Ascending aorta (tissue), 2 donors: ENCODE measurements around the gene SPDYA. TPM values are rescaled to one million over a fixed set of nuclear protein-coding genes. Genes with fewer than 3 reads are reported as not detected.

Experiments
- DNase-seq, 2 donors: peaks; one replicate each; pipeline ENCODE4 v3.0.0-alpha.2; 2019; ENCODE audit warnings: low spot score in 2 of 2
- H3K27ac ChIP-seq, 2 donors: fragments of 200-600 bp; sonication (generic); one replicate each; pipeline ENCODE4 v1.5.1; 2016 to 2017; ENCODE audit warnings: mild to moderate bottlenecking in 1 of 2
- H3K27me3 ChIP-seq: fragments of 200-600 bp; sonication (generic); one replicate; pipeline ENCODE4 v1.5.1; 2017
- H3K36me3 ChIP-seq, 2 donors: fragments of 200-600 bp; sonication (generic); one replicate each; pipeline ENCODE4 v1.5.1; 2016
- H3K4me1 ChIP-seq, 2 donors: fragments of 200-600 bp; sonication (generic); one replicate each; pipeline ENCODE4 v1.5.1; 2016 to 2017; ENCODE audit warnings: mild to moderate bottlenecking in 1 of 2
- H3K4me3 ChIP-seq, 2 donors: fragments of 200-600 bp; sonication (generic); one replicate each; pipeline ENCODE4 v1.5.1; 2016 to 2017; ENCODE audit warnings: mild to moderate bottlenecking in 1 of 2
- H3K9me3 ChIP-seq, 2 donors: fragments of 200-600 bp; sonication (generic); one replicate each; pipeline ENCODE4 v1.5.1; 2016
- CTCF ChIP-seq, 3 experiments: fragments of 200-600 bp in 2 of 3; fragments of 450-650 bp in 1 of 3; sonication (generic) in 2 of 3; IDR thresholded peaks; one replicate each; pipeline ENCODE4 v1.5.1; 2016 to 2019; ENCODE audit warnings: antibody characterized with exemption in 3 of 3, mild to moderate bottlenecking in 1 of 3, moderate library complexity in 1 of 3
- intact Hi-C: fragments of 100-400 bp; cut with DNase I; formaldehyde crosslinking; loops from one replicate; pipeline ENCODE4 v1.15.1; 2023
- total RNA-seq: library from RNA; depleted of rRNA; stranded (reverse); fragments of >200 nt; gene quantifications from one replicate; pipeline ENCODE4 v1.1.0, GENCODE V29; 2016

Gene SPDYA
- total RNA-seq, 1 donor from 2014 or later, result 0.32 TPM

GRCh38 chr2:28824870-28825269, 14.2 kb downstream of the SPDYA start:
- Histone ChIP-seq H3K4me3 (no peak overlapping the region), H3K27me3 (no peaks in the 10 kb centered on the region), H3K27ac (no peak overlapping the region), H3K36me3 (no peaks in the 10 kb centered on the region), H3K4me1 (no peaks in the 10 kb centered on the region), H3K9me3 (no peaks in the 10 kb centered on the region)
- no peak for DNase-seq
- TF ChIP-seq CTCF (IDR thresholded peaks at IDR 0.05), result no peak
- intact Hi-C loops, result no loop called here

GRCh38 chr2:28828382-28828781, 17.7 kb downstream of the SPDYA start:
- Histone ChIP-seq H3K9me3 (no peaks in the 10 kb centered on the region), H3K4me1 (no peaks in the 10 kb centered on the region), H3K4me3 (no peak overlapping the region), H3K27me3 (no peaks in the 10 kb centered on the region), H3K36me3 (no peaks in the 10 kb centered on the region), H3K27ac (no peak overlapping the region)
- no peak for TF ChIP-seq CTCF (IDR thresholded peaks at IDR 0.05)
- intact Hi-C loops, result no loop called here
- no peak for DNase-seq

- intact Hi-C loops, result loop anchor here (10.0 kb wide), 1 partner anchor 361 kb away; no protein-coding TSS in a partner anchor
- no peak overlapping the region for H3K27ac ChIP-seq
- no peaks in the 10 kb centered on the region for H3K4me1 ChIP-seq
- H3K9me3 ChIP-seq, result no peaks in the 10 kb centered on the region
- DNase-seq, result no peak
- no peaks in the 10 kb centered on the region for H3K36me3 ChIP-seq
- no peaks in the 10 kb centered on the region for H3K27me3 ChIP-seq
- no peak for TF ChIP-seq CTCF (IDR thresholded peaks at IDR 0.05)
- no peak overlapping the region for H3K4me3 ChIP-seq
These were observed 23.3 kb downstream of the SPDYA start for GRCh38 chr2:28833740-28834470.

GRCh38 chr2:28835781-28836180, 25.1 kb downstream of the SPDYA start:
- H3K36me3 ChIP-seq, result no peaks in the 10 kb centered on the region
- H3K4me1 ChIP-seq, result no peaks in the 10 kb centered on the region
- intact Hi-C loops, result loop anchor here (10.0 kb wide), 1 partner anchor 359 kb away; no protein-coding TSS in a partner anchor
- no peak overlapping the region for H3K4me3 ChIP-seq
- H3K9me3 ChIP-seq, result no peaks in the 10 kb centered on the region
- H3K27me3 ChIP-seq, result no peaks in the 10 kb centered on the region
- no peak for DNase-seq
- no peak for TF ChIP-seq CTCF (IDR thresholded peaks at IDR 0.05)
- H3K27ac ChIP-seq, result no peak overlapping the region

- Histone ChIP-seq H3K36me3 (no peaks in the 10 kb centered on the region), H3K27me3 (no peaks in the 10 kb centered on the region), H3K4me3 (no peak overlapping the region), H3K9me3 (no peaks in the 10 kb centered on the region), H3K4me1 (no peaks in the 10 kb centered on the region), H3K27ac (no peak overlapping the region)
- TF ChIP-seq CTCF (IDR thresholded peaks at IDR 0.05), result no peak
- intact Hi-C loops, result loop anchor here (10.0 kb wide), 1 partner anchor 356 kb away; no protein-coding TSS in a partner anchor
- DNase-seq, result no peak
These were observed 28.3 kb downstream of the SPDYA start for GRCh38 chr2:28838971-28839370.
